ENCODE measurements around the gene RNF34.

RNF34 gene

GRCh38 chr12:121468499-121468801, 68.5 kb downstream of the RNF34 start:
- no peak for DNase-seq

GRCh38 chr12:121470751-121471150, 70.8 kb downstream of the RNF34 start:
- DNase-seq = no peak

- no peak for DNase-seq
Measured at GRCh38 chr12:121472150-121472905, 72.4 kb downstream of the RNF34 start.
